Measurements from ENCODE around the gene ANK2.

The ANK2 gene

GRCh38 chr4:113049421-113050370 is at the start of gene ANK2:
ANK2 (plus strand) TSS chr4:113049653; CDS start chr4:113049729, 76 bp downstream.
- Mint-ChIP-seq H3K4me3 (no peak within 1 kb of the TSS), H3K27ac (no peak within 1 kb of the TSS), H3K4me1 (no peaks in the 10 kb centered on the region), H3K27me3 (peaks cover 6% of the 10 kb centered on the region), H3K9me3 (no peaks in the 10 kb centered on the region)
- DNase-seq (no peak), ATAC-seq (no peak)

DNA sequence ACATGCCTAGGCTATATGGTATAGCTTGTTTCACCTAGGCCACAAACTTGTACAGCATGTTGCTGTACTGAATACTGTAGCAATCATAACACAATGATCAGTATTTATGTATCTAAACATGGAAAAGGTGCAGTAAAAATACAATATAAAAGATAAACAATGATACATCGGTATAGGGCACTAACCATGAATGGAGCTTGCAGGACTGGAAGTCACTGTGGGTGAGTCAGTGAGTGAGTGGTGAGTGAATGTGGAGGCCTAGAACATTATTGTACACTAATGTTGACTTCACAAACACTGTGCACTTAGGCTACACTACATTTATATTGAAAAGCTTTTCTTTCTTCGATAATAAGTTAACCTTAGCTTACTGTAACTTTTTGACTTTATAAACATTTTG is 45.6 kb upstream of the ANK2 start:
- no peak overlapping the region for H3K4me3 Mint-ChIP-seq
- no peak for ATAC-seq
- no peaks in the 10 kb centered on the region for H3K9me3 Mint-ChIP-seq
- no peak overlapping the region for H3K27ac Mint-ChIP-seq
- H3K27me3 Mint-ChIP-seq, result no peaks in the 10 kb centered on the region
- H3K4me1 Mint-ChIP-seq, result no peaks in the 10 kb centered on the region
- no peak for DNase-seq

DNA sequence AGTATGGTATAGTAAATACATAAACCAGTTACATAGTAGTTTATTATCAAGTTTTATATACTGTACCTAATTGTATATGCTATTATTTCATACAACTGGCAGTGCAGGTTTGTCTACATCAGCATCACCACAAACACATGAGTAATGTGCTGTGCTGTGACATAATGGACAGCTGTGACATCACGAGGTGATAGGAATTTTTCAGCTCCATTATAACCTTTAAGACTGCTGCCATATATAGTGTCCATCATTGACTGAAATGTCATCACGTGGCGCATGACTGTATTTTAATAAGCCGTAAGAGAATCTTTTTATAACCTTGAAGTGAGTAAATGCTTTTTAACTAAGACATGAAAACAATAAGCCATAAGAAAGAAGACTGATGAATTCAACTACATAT is 44.8 kb upstream of the ANK2 start:
- H3K4me3 Mint-ChIP-seq, result no peak overlapping the region
- no peak for DNase-seq
- H3K27me3 Mint-ChIP-seq, result no peaks in the 10 kb centered on the region
- no peak overlapping the region for H3K27ac Mint-ChIP-seq
- no peaks in the 10 kb centered on the region for H3K4me1 Mint-ChIP-seq
- no peaks in the 10 kb centered on the region for H3K9me3 Mint-ChIP-seq
- ATAC-seq, result no peak

DNA sequence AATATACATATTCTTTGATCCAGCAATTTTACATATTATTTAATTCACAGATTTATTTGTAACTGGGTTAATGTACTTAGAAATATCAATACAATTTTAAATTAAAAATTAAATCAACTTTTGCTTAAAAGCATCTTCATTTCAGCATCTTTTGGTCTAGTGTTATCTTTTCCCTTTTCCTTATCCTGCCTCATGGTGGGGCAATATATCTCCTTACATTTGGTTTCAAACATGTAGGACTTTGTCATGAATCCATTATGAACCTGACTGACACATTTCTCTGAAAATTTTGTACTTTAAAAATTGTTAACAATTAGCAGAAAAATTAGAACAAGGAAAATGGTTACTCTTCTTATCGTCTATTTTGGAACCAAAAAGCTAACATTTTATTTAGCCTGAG is 42.8 kb upstream of the ANK2 start:
- H3K27ac Mint-ChIP-seq, result no peak overlapping the region
- no peaks in the 10 kb centered on the region for H3K9me3 Mint-ChIP-seq
- ATAC-seq (no peak), DNase-seq (no peak)
- H3K4me1 Mint-ChIP-seq, result no peaks in the 10 kb centered on the region
- no peak overlapping the region for H3K4me3 Mint-ChIP-seq
- no peaks in the 10 kb centered on the region for H3K27me3 Mint-ChIP-seq

DNA sequence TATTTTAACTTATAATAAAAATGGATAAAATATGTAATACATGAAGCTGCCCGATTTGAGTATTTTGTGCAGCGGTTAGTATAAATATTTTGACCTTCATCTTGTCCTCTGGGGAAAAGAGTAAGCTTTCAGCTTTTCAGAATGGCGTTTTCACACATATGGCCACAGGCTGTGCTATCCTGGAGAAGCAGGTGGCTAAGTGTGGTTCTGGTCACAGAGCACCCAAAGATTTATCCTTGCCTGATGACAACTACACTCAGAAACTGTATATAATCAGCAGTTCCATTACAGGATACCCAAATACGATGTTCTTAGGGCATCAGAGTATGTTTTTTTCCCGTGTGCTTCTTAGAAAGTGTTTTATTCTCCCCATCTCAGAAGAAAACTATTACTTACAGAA is 42.3 kb upstream of the ANK2 start:
- ATAC-seq, result no peak
- no peaks in the 10 kb centered on the region for H3K4me1 Mint-ChIP-seq
- H3K27ac Mint-ChIP-seq, result no peak overlapping the region
- no peaks in the 10 kb centered on the region for H3K9me3 Mint-ChIP-seq
- no peak overlapping the region for H3K4me3 Mint-ChIP-seq
- DNase-seq, result no peak
- H3K27me3 Mint-ChIP-seq, result no peaks in the 10 kb centered on the region

- Mint-ChIP-seq H3K27ac (no peak overlapping the region), H3K4me1 (no peaks in the 10 kb centered on the region), H3K27me3 (no peaks in the 10 kb centered on the region), H3K9me3 (no peaks in the 10 kb centered on the region), H3K4me3 (no peak overlapping the region)
- ATAC-seq, result no peak
- DNase-seq, result no peak
Measured at GRCh38 chr4:113008135-113008534, 41.3 kb upstream of the ANK2 start.

DNA sequence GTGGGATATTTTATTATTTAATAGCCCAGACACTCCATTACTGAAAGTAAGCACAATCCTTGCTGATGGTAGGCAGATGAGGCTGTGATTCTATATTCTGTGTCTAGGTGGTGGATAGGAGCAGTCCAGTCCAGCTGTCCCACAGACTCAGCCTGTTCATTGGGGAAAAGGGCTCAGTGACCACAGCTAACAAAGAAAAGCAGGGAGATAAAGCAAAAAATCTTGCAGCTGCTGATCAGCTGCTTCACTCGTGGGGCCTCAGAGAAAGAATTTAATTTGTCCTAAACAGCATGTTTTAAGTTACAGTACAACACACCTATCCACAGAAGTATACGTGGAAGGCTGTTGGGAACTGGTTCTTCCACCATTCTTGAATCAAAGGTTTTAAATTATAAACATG is 40.7 kb upstream of the ANK2 start:
- Mint-ChIP-seq H3K4me3 (no peak overlapping the region), H3K27ac (no peak overlapping the region), H3K4me1 (no peaks in the 10 kb centered on the region), H3K27me3 (no peaks in the 10 kb centered on the region), H3K9me3 (no peaks in the 10 kb centered on the region)
- ATAC-seq (no peak), DNase-seq (no peak)

DNA sequence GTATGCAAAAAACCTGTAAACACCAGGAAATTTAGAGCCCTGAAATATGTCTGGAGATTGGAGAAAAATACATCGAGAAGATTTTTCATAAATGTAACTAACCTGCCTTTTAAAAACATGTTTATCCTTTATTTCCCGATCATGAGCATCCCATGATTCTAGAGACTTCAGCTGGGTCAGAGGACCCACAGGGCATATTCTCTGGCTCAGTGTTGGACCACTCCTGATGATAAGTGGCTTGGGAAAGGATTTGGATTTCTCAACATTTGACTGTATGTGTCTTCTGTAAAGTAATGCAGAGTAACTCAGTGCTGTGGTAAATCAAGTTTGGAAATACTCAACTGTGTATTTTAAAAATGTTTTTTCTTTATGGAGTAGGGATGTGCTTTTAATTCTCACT is 40.0 kb upstream of the ANK2 start:
- DNase-seq (no peak), ATAC-seq (no peak)
- Mint-ChIP-seq H3K27me3 (no peaks in the 10 kb centered on the region), H3K4me3 (no peak overlapping the region), H3K9me3 (no peaks in the 10 kb centered on the region), H3K27ac (no peak overlapping the region), H3K4me1 (no peaks in the 10 kb centered on the region)

DNA sequence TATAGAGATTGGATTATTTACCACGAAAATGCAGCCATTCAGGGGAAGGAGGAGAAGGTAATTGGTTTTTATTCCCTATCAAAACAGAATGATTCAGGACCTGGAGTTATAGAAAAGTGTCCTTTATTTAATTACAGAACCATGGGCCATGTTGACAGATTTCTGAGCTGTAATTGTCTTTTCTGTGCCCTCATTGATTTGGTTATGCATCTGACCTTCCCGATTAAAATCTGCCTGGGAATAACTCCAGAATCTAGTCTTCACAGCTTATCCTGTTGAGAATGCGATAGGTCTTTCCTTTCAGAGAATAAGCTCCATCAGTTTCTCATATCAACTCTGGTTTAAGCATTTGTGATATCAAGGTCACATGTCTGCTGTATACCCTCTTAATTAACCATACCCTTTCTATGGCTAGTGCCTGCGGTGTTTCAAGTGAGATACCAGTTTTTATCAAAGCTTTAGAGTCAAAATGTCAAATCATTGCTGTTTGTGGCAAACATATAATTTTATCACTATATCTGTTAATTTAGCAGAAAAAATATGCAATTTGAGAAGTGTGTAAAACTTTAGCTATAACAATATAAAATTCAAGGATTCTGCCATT is 37.2 kb upstream of the ANK2 start:
- no peaks in the 10 kb centered on the region for H3K9me3 Mint-ChIP-seq
- no peak overlapping the region for H3K27ac Mint-ChIP-seq
- H3K4me3 Mint-ChIP-seq, result no peak overlapping the region
- no peaks in the 10 kb centered on the region for H3K27me3 Mint-ChIP-seq
- ATAC-seq (no peak), DNase-seq (no peak)
- H3K4me1 Mint-ChIP-seq, result no peaks in the 10 kb centered on the region

DNA sequence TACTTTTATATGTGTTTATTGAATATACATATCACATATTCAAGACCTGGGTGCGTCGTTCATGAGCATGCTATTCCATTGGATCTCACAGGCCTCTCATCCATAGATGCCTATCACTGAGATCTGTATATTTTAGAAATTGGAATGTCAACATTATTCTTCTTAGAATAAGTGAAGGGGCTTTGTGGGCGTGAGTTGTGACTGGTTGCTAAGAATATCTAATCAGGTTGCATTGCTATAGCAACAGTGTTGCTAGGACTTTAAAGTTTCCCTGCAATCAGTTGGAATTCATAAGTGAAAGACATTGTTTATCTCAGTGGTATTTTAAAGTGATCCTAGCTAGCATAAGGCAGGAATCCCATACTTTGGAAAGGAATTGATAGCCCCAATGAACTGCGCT is 36.7 kb upstream of the ANK2 start:
- ATAC-seq (no peak), DNase-seq (no peak)
- H3K4me3 Mint-ChIP-seq, result no peak overlapping the region
- no peak overlapping the region for H3K27ac Mint-ChIP-seq
- no peaks in the 10 kb centered on the region for H3K9me3 Mint-ChIP-seq
- no peaks in the 10 kb centered on the region for H3K27me3 Mint-ChIP-seq
- H3K4me1 Mint-ChIP-seq, result no peaks in the 10 kb centered on the region

- Mint-ChIP-seq H3K9me3 (no peaks in the 10 kb centered on the region), H3K27me3 (no peaks in the 10 kb centered on the region), H3K4me1 (no peaks in the 10 kb centered on the region), H3K4me3 (no peak overlapping the region), H3K27ac (no peak overlapping the region)
- ATAC-seq (no peak), DNase-seq (no peak)
Measured at GRCh38 chr4:113013751-113014150, 35.7 kb upstream of the ANK2 start.

GRCh38 chr4:113016377-113016776 is 33.1 kb upstream of the ANK2 start:
- ATAC-seq, result no peak
- H3K4me3 Mint-ChIP-seq, result no peak overlapping the region
- H3K27me3 Mint-ChIP-seq, result no peaks in the 10 kb centered on the region
- no peaks in the 10 kb centered on the region for H3K9me3 Mint-ChIP-seq
- no peaks in the 10 kb centered on the region for H3K4me1 Mint-ChIP-seq
- no peak for DNase-seq
- no peak overlapping the region for H3K27ac Mint-ChIP-seq

DNA sequence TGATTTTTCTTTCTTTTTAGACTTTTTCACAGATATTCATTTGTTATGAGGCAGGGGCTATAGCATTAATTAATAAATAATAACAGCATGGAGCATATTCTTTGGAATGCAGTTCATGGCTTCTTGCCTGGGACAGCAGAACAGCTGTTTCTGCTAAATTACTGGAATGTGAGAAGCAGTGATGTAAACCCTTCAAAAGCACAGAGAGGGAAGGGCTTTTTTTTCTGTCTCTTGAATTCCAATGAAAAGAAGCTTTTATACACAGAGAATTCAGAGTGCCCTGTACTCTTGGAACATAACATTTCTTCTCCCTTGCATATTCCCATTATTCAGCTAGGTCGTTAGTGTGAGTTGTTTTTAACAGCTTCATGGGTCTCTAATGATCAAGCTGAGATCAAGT is 28.5 kb upstream of the ANK2 start:
- Mint-ChIP-seq H3K27ac (no peak overlapping the region), H3K4me1 (no peaks in the 10 kb centered on the region), H3K9me3 (no peaks in the 10 kb centered on the region), H3K4me3 (no peak overlapping the region), H3K27me3 (no peaks in the 10 kb centered on the region)
- ATAC-seq (no peak), DNase-seq (no peak)

GRCh38 chr4:113024388-113024787 is 25.1 kb upstream of the ANK2 start:
- no peak overlapping the region for H3K4me3 Mint-ChIP-seq
- no peaks in the 10 kb centered on the region for H3K4me1 Mint-ChIP-seq
- no peaks in the 10 kb centered on the region for H3K27me3 Mint-ChIP-seq
- no peak for DNase-seq
- no peaks in the 10 kb centered on the region for H3K9me3 Mint-ChIP-seq
- no peak for ATAC-seq
- H3K27ac Mint-ChIP-seq, result no peak overlapping the region

GRCh38 chr4:113025416-113025815 is 24.0 kb upstream of the ANK2 start:
- ATAC-seq, result no peak
- H3K27me3 Mint-ChIP-seq, result no peaks in the 10 kb centered on the region
- H3K27ac Mint-ChIP-seq, result no peak overlapping the region
- no peaks in the 10 kb centered on the region for H3K9me3 Mint-ChIP-seq
- no peak overlapping the region for H3K4me3 Mint-ChIP-seq
- H3K4me1 Mint-ChIP-seq, result no peaks in the 10 kb centered on the region
- DNase-seq, result no peak

- DNase-seq, result no peak
- Mint-ChIP-seq H3K4me1 (no peaks in the 10 kb centered on the region), H3K9me3 (no peaks in the 10 kb centered on the region), H3K4me3 (no peak overlapping the region), H3K27ac (no peak overlapping the region), H3K27me3 (no peaks in the 10 kb centered on the region)
- ATAC-seq, result no peak
Measured at GRCh38 chr4:113026556-113026955, 22.9 kb upstream of the ANK2 start.

GRCh38 chr4:113028074-113028473 is 21.4 kb upstream of the ANK2 start:
- H3K27me3 Mint-ChIP-seq, result no peaks in the 10 kb centered on the region
- no peaks in the 10 kb centered on the region for H3K9me3 Mint-ChIP-seq
- no peak overlapping the region for H3K4me3 Mint-ChIP-seq
- ATAC-seq, result no peak
- no peak overlapping the region for H3K27ac Mint-ChIP-seq
- no peaks in the 10 kb centered on the region for H3K4me1 Mint-ChIP-seq
- DNase-seq, result no peak

All from stimulated activated naive CD8-positive, alpha-beta T cell treated with anti-CD3 and anti-CD28 coated beads, Interleukin-15, amount 100 ng/mL, for 72 hours (primary cell).